ENCODE data around the gene ATP6V1C2.

- TF ChIP-seq POLR2A (IDR thresholded peaks at IDR 0.05) (no peak), CTCF (IDR thresholded peaks at IDR 0.05 in 4 of 5, conservative IDR thresholded peaks at IDR 0.05 in 1 of 5) (no peak)
Measured at GRCh38 chr2:10762651-10763460, 41.4 kb downstream of the ATP6V1C2 start.

All from gastrocnemius medialis (tissue), 4 donors.